Epithelial cell of proximal tubule (primary cell): ENCODE data around the gene IL6. TPM values are rescaled to one million over a fixed set of nuclear protein-coding genes. Genes with fewer than 3 reads are reported as not detected.

ENCODE experiments used
- DNase-seq: peaks from one replicate; pipeline ENCODE4 v3.0.0-alpha.2; 2011; ENCODE audit warnings: low read depth
- H3K4me3 ChIP-seq: 2 replicates; pipeline ENCODE4 v1.5.1; 2011; ENCODE audit warnings: low read depth, mild to moderate bottlenecking, low read length
- total RNA-seq: library from RNA; depleted of rRNA; stranded (reverse); fragments of >200 nt; gene quantifications from 2 replicates; pipeline ENCODE4 v1.2.3, GENCODE V29; 2015
- TF ChIP-seq, protein P1 (sequence below): conservative IDR thresholded peaks from 2 replicates; pipeline ENCODE4 v1.5.1; 2012; ENCODE audit warnings: low read depth, mild to moderate bottlenecking, low read length

The IL6 gene
- total RNA-seq, 1 donor from 2014 or later: 40.4 TPM

DNA sequence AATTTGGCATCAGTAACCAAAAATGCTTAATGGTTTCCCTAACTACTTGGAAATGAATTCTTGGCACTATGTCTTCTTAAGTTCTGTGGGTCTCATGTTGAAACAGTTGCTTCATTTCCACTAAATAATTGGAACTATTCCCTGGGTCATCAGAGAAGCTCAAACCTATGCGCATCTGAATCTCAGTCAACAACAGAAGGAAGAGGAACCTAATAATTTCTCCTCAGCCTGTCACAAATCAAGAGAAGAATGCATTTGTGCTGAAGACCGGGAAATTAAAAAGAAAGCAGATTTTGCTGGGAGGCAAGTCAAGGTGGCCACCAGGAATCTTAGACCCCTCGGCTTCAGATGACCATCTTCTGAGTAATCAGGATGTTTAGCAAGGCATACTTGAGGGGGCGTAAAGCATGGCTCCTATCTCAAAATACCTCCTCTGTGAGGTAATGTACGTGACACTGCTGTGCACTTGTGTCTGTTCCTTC is 54.3 kb downstream of the IL6 start:
- TF ChIP-seq, protein P1, sequence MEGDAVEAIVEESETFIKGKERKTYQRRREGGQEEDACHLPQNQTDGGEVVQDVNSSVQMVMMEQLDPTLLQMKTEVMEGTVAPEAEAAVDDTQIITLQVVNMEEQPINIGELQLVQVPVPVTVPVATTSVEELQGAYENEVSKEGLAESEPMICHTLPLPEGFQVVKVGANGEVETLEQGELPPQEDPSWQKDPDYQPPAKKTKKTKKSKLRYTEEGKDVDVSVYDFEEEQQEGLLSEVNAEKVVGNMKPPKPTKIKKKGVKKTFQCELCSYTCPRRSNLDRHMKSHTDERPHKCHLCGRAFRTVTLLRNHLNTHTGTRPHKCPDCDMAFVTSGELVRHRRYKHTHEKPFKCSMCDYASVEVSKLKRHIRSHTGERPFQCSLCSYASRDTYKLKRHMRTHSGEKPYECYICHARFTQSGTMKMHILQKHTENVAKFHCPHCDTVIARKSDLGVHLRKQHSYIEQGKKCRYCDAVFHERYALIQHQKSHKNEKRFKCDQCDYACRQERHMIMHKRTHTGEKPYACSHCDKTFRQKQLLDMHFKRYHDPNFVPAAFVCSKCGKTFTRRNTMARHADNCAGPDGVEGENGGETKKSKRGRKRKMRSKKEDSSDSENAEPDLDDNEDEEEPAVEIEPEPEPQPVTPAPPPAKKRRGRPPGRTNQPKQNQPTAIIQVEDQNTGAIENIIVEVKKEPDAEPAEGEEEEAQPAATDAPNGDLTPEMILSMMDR: no peak
- no peak overlapping the region for H3K4me3 ChIP-seq
- peak; percentile 1 for DNase-seq

Other genes with a start within 250 kb of the IL6 start
- gene STEAP1B, start 227.0 kb upstream of the IL6 start, total RNA-seq: 0.17 and 5.0 TPM in 2 replicates
- 83.0 and 105 TPM in 2 replicates for gene TOMM7, start 95.6 kb downstream of the IL6 start, total RNA-seq